ENCODE results near the gene MSANTD4.

Gene MSANTD4

DNA sequence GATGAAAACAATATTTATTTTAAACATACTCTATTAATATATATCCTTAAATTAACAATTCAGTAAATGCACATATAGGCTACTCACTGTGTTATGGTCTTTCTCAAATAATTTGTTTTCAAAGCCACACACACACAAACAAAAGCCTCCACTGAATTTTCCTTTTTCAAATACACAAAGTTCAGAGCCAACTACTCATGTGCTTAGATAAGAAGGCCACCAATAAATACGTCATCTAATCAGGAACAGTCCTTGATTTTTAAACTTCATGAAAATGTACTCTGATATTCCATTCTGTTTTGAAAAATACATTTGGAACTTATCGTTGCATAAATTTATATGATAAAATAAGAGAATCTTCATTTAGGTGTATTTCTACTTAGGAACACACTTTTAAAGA, 29.1 kb upstream of the MSANTD4 start:
- TF ChIP-seq, protein P1, sequence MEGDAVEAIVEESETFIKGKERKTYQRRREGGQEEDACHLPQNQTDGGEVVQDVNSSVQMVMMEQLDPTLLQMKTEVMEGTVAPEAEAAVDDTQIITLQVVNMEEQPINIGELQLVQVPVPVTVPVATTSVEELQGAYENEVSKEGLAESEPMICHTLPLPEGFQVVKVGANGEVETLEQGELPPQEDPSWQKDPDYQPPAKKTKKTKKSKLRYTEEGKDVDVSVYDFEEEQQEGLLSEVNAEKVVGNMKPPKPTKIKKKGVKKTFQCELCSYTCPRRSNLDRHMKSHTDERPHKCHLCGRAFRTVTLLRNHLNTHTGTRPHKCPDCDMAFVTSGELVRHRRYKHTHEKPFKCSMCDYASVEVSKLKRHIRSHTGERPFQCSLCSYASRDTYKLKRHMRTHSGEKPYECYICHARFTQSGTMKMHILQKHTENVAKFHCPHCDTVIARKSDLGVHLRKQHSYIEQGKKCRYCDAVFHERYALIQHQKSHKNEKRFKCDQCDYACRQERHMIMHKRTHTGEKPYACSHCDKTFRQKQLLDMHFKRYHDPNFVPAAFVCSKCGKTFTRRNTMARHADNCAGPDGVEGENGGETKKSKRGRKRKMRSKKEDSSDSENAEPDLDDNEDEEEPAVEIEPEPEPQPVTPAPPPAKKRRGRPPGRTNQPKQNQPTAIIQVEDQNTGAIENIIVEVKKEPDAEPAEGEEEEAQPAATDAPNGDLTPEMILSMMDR (IDR thresholded peaks at IDR 0.05; ENCODE audit: low read depth, low read length, missing control alignments) = no peak
- in situ Hi-C loops (cut with HindIII; ENCODE audit: low sequenced_read_pairs) = no loop called here
- no peak for DNase-seq (ENCODE audit: low read depth)
- no peak overlapping the region for H3K4me3 ChIP-seq (ENCODE audit: low read depth, low read length)

DNA sequence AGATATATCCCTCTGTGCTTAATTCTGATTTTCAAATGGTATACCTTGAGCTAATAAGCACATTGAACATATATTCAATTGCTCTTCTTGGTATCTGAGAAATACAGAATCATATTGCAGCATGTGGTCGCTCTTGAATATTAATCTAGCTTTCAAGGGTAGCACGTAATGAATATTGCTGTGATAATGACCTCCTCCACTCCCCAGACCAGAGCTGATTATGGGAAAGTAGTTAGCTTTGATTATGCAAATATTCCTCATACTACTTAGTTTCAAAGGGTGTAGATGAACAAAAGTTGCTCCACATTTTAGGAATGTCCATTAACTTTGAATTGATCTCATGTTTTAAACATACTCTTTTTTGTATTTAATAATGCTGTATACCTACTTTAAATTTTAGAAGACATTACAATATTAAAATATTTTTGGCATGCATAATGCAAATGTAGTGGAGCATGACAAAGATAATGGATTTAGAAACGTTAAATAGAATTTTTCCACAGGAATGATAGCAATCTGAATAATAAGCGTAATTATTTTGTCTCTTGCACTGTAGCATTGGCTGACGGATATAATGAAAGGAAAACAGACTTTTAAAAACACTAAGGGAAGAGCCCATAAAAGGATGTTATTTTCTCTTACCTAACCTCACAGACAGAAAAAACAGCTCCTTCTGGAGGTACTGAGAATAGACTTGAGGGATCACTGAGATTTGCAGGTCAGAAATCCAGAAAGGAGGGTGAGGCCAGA, 27.9 kb upstream of the MSANTD4 start:
- TF ChIP-seq, protein P1 (IDR thresholded peaks at IDR 0.05; ENCODE audit: low read depth, low read length, missing control alignments) = no peak
- H3K4me3 ChIP-seq (ENCODE audit: low read depth, low read length) = no peak overlapping the region
- no peak for DNase-seq (ENCODE audit: low read depth)
- in situ Hi-C loops (cut with HindIII; ENCODE audit: low sequenced_read_pairs) = no loop called here

DNA sequence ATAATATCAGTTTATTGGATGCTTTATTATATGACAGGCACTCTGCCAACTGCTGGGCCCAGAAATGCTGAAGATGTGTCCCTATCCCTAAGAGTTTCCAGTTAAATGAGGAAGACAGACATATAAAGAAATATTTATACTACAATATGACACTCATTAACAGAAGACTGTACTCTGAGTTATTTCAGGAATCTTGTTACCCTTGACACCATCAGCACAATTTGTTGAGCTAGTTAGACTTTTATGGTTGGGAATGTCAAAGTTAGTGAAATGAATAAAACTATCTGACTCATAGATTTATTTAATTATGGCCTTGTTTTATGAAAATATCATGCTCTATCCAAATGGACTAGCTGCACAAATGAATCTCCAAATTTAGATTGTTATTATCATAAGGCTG, 25.6 kb upstream of the MSANTD4 start:
- no peak for DNase-seq (ENCODE audit: low read depth)
- in situ Hi-C loops (cut with HindIII; ENCODE audit: low sequenced_read_pairs) = no loop called here
- TF ChIP-seq, protein P1 (IDR thresholded peaks at IDR 0.05; ENCODE audit: low read depth, low read length, missing control alignments) = no peak
- no peak overlapping the region for H3K4me3 ChIP-seq (ENCODE audit: low read depth, low read length)

DNA sequence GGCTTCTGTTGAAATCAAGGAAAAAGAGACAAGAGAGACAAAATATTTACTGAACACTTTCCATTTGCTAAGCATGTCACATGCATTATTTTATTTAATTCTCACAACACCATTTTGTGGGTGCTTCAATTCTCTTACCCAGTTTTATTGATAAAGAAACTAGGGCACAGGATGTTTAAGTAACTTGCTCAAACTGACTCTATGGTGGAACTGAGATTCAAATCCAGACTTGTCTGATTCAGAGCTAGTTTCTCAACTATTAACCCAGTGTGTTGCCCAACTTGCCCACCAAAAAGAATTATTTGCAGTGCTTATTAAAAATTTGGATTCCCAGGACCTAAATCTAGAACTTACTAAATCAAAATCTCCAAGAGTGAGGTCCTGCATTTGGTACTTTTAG, 21.5 kb upstream of the MSANTD4 start:
- TF ChIP-seq, protein P1 (IDR thresholded peaks at IDR 0.05; ENCODE audit: low read depth, low read length, missing control alignments) = no peak
- DNase-seq (ENCODE audit: low read depth) = no peak
- in situ Hi-C loops (cut with HindIII; ENCODE audit: low sequenced_read_pairs) = no loop called here
- no peak overlapping the region for H3K4me3 ChIP-seq (ENCODE audit: low read depth, low read length)

DNA sequence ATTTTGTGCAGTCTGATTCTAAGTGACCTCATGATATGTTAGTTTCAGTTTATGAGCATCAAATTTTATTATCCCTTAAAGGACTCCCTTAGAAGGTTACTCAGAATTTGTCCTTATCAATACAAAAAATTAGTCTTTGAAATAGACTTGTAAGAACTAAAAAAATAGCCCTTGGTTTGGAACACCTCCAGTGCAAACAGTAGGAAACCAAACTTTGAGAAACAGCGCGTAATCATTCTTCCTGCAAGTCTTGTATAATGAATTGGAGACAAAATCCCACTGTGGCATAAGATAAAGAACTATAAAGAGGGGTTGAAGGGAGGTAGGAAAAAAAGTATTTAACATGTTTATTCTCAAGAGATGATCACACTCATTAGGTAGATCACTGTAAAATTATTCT, 10.8 kb upstream of the MSANTD4 start:
- in situ Hi-C loops (cut with HindIII; ENCODE audit: low sequenced_read_pairs) = no loop called here
- peak; percentile 35 for DNase-seq (ENCODE audit: low read depth)
- H3K4me3 ChIP-seq (ENCODE audit: low read depth, low read length) = no peak overlapping the region
- TF ChIP-seq, protein P1 (IDR thresholded peaks at IDR 0.05; ENCODE audit: low read depth, low read length, missing control alignments) = no peak

DNA sequence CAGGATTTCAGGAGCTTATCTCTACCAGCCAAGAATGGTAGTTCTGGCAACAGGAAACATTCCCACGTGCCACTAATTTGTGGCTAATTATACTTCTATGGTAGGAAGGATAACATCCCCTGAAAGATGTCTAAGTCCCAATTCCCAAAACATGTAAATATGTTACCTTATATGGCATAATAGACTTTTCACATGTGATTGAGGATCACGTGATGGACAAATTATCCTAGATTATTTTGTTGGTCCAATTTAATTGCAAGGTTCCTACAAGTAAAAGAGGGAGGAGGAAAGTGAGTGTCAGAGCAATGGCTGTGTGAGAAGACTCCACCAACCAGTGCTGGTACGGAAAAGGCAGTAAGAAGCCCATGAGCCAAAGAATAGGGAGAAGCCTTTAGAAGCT, 9.9 kb upstream of the MSANTD4 start:
- in situ Hi-C loops (cut with HindIII; ENCODE audit: low sequenced_read_pairs) = no loop called here
- no peak for DNase-seq (ENCODE audit: low read depth)
- H3K4me3 ChIP-seq (ENCODE audit: low read depth, low read length) = no peak overlapping the region
- TF ChIP-seq, protein P1 (IDR thresholded peaks at IDR 0.05; ENCODE audit: low read depth, low read length, missing control alignments) = no peak
